Activated naive CD4-positive, alpha-beta T cell treated with anti-CD3 and anti-CD28 coated beads, Interleukin-2, amount 10 ng/mL, durations not matched to agents 7 days and 5 days (primary cell): ENCODE data around the gene KIAA1755.

Experiments used
- CTCF ChIA-PET: fragments of 350-600 bp; sonication (Branson Sonifier 250); formaldehyde crosslinking; loops from one replicate; lab custom pipeline; 2021; ENCODE audit warnings: antibody characterized with exemption; lab: Charles Lee
- DNase-seq: peaks from one replicate; pipeline ENCODE4 v3.0.0-alpha.2; 2020
- H3K27ac Mint-ChIP-seq: one replicate; pipeline ENCODE4 v1.8.0; 2021; ENCODE audit warnings: mild to moderate bottlenecking, moderate library complexity, mixed read lengths
- H3K27me3 Mint-ChIP-seq: one replicate; pipeline ENCODE4 v1.8.0; 2021; ENCODE audit warnings: mild to moderate bottlenecking, mixed read lengths
- H3K36me3 Mint-ChIP-seq: one replicate; pipeline ENCODE4 v1.8.0; 2021; ENCODE audit warnings: mixed read lengths
- H3K4me1 Mint-ChIP-seq: one replicate; pipeline ENCODE4 v1.8.0; 2021; ENCODE audit warnings: mixed read lengths
- H3K4me3 Mint-ChIP-seq: one replicate; pipeline ENCODE4 v1.8.0; 2021; ENCODE audit warnings: mild to moderate bottlenecking, moderate library complexity, mixed read lengths
- H3K9me3 Mint-ChIP-seq: one replicate; pipeline ENCODE4 v1.8.0; 2021; ENCODE audit warnings: mixed read lengths

KIAA1755 gene

GRCh38 chr20:38229376-38230252, 30.9 kb downstream of the KIAA1755 start:
- DNase-seq: no peak
- Mint-ChIP-seq H3K4me3 (no peak overlapping the region), H3K27me3 (peaks cover 18% of the 10 kb centered on the region), H3K27ac (no peak overlapping the region), H3K36me3 (no peaks in the 10 kb centered on the region), H3K4me1 (peaks cover 5% of the 10 kb centered on the region), H3K9me3 (no peaks in the 10 kb centered on the region)
- CTCF ChIA-PET: interaction anchor here (0.7 kb wide), 1 partner anchor 33 kb away, joined by 3 read pairs; no protein-coding TSS in a partner anchor

GRCh38 chr20:38228436-38228835, 32.1 kb downstream of the KIAA1755 start:
- Mint-ChIP-seq H3K36me3 (no peaks in the 10 kb centered on the region), H3K9me3 (no peaks in the 10 kb centered on the region), H3K4me1 (peaks cover 5% of the 10 kb centered on the region), H3K27ac (no peak overlapping the region), H3K4me3 (no peak overlapping the region), H3K27me3 (peaks cover 22% of the 10 kb centered on the region)
- CTCF ChIA-PET: interaction anchor here (1.2 kb wide), 1 partner anchor 25 kb away, joined by 3 read pairs; no protein-coding TSS in a partner anchor
- no peak for DNase-seq

GRCh38 chr20:38227420-38228360, 32.8 kb downstream of the KIAA1755 start:
- H3K4me3 Mint-ChIP-seq: no peak overlapping the region
- CTCF ChIA-PET: interaction anchor here (1.2 kb wide), 1 partner anchor 26 kb away, joined by 3 read pairs; no protein-coding TSS in a partner anchor
- no peaks in the 10 kb centered on the region for H3K36me3 Mint-ChIP-seq
- peaks cover 5% of the 10 kb centered on the region for H3K4me1 Mint-ChIP-seq
- no peak for DNase-seq
- H3K27me3 Mint-ChIP-seq: peaks cover 26% of the 10 kb centered on the region
- no peak overlapping the region for H3K27ac Mint-ChIP-seq
- H3K9me3 Mint-ChIP-seq: no peaks in the 10 kb centered on the region

GRCh38 chr20:38226553-38226952, 34.0 kb downstream of the KIAA1755 start:
- Mint-ChIP-seq H3K27me3 (peaks cover 23% of the 10 kb centered on the region), H3K27ac (no peak overlapping the region), H3K9me3 (no peaks in the 10 kb centered on the region), H3K4me3 (no peak overlapping the region), H3K36me3 (no peaks in the 10 kb centered on the region), H3K4me1 (peaks cover 3% of the 10 kb centered on the region)
- DNase-seq: no peak
- CTCF ChIA-PET: interaction anchor here (1.1 kb wide), 1 partner anchor 169 kb away, joined by 5 read pairs; no protein-coding TSS in a partner anchor

- no peak for DNase-seq
- Mint-ChIP-seq H3K27me3 (peaks cover 22% of the 10 kb centered on the region), H3K27ac (no peak overlapping the region), H3K4me1 (no peaks in the 10 kb centered on the region), H3K9me3 (no peaks in the 10 kb centered on the region), H3K36me3 (no peaks in the 10 kb centered on the region), H3K4me3 (no peak overlapping the region)
- CTCF ChIA-PET: interaction anchor here (0.7 to 1.5 kb wide), 3 partner anchors 11 to 168 kb away, joined by 3 to 5 read pairs (median 4); no protein-coding TSS in a partner anchor
Observed at GRCh38 chr20:38225900-38226263, 34.7 kb downstream of the KIAA1755 start.

- Mint-ChIP-seq H3K9me3 (no peaks in the 10 kb centered on the region), H3K27ac (no peak overlapping the region), H3K4me1 (no peaks in the 10 kb centered on the region), H3K27me3 (peaks cover 21% of the 10 kb centered on the region), H3K36me3 (no peaks in the 10 kb centered on the region), H3K4me3 (no peak overlapping the region)
- CTCF ChIA-PET: interaction anchor here (0.7 to 1.7 kb wide), 3 partner anchors 11 to 659 kb away, joined by 3 to 6 read pairs (median 4); no protein-coding TSS in a partner anchor
- no peak for DNase-seq
Observed at GRCh38 chr20:38225240-38225899, 35.2 kb downstream of the KIAA1755 start.

GRCh38 chr20:38224531-38224930, 36.0 kb downstream of the KIAA1755 start:
- no peak for DNase-seq
- H3K4me3 Mint-ChIP-seq: no peak overlapping the region
- no peaks in the 10 kb centered on the region for H3K9me3 Mint-ChIP-seq
- no peak overlapping the region for H3K27ac Mint-ChIP-seq
- CTCF ChIA-PET: interaction anchor here (0.6 to 5.9 kb wide), 6 partner anchors 112 to 860 kb away, joined by 3 to 101 read pairs (median 4); no protein-coding TSS in a partner anchor
- H3K4me1 Mint-ChIP-seq: no peaks in the 10 kb centered on the region
- H3K36me3 Mint-ChIP-seq: no peaks in the 10 kb centered on the region
- peaks cover 21% of the 10 kb centered on the region for H3K27me3 Mint-ChIP-seq

- CTCF ChIA-PET: interaction anchor here (0.6 to 5.9 kb wide), 5 partner anchors 12 to 182 kb away, joined by 3 to 101 read pairs (median 28); no protein-coding TSS in a partner anchor
- Mint-ChIP-seq H3K9me3 (no peaks in the 10 kb centered on the region), H3K27me3 (peaks cover 21% of the 10 kb centered on the region), H3K4me3 (no peak overlapping the region), H3K36me3 (no peaks in the 10 kb centered on the region), H3K4me1 (no peaks in the 10 kb centered on the region), H3K27ac (no peak overlapping the region)
- DNase-seq: no peak
Observed at GRCh38 chr20:38223743-38224100, 36.8 kb downstream of the KIAA1755 start.

- CTCF ChIA-PET: interaction anchor here (0.8 to 5.9 kb wide), 6 partner anchors 12 to 185 kb away, joined by 3 to 101 read pairs (median 35); no protein-coding TSS in a partner anchor
- Mint-ChIP-seq H3K4me3 (no peak overlapping the region), H3K36me3 (no peaks in the 10 kb centered on the region), H3K27ac (no peak overlapping the region), H3K27me3 (peaks cover 21% of the 10 kb centered on the region), H3K9me3 (no peaks in the 10 kb centered on the region), H3K4me1 (no peaks in the 10 kb centered on the region)
- no peak for DNase-seq
Observed at GRCh38 chr20:38222923-38223742, 37.4 kb downstream of the KIAA1755 start.

- Mint-ChIP-seq H3K27ac (no peak overlapping the region), H3K4me3 (no peak overlapping the region), H3K36me3 (no peaks in the 10 kb centered on the region), H3K9me3 (no peaks in the 10 kb centered on the region), H3K27me3 (peaks cover 21% of the 10 kb centered on the region), H3K4me1 (no peaks in the 10 kb centered on the region)
- CTCF ChIA-PET: interaction anchor here (0.6 to 5.9 kb wide), 21 partner anchors 11 to 665 kb away, joined by 3 to 101 read pairs (median 6); no protein-coding TSS in a partner anchor
- peak; percentile 74 for DNase-seq
Observed at GRCh38 chr20:38222231-38222922, 38.2 kb downstream of the KIAA1755 start.

- H3K27me3 Mint-ChIP-seq: peaks cover 17% of the 10 kb centered on the region
- H3K27ac Mint-ChIP-seq: no peak overlapping the region
- no peak overlapping the region for H3K4me3 Mint-ChIP-seq
- H3K4me1 Mint-ChIP-seq: no peaks in the 10 kb centered on the region
- H3K9me3 Mint-ChIP-seq: no peaks in the 10 kb centered on the region
- no peaks in the 10 kb centered on the region for H3K36me3 Mint-ChIP-seq
- peak; percentile 78 for DNase-seq
- CTCF ChIA-PET: interaction anchor here (0.6 to 5.9 kb wide), 35 partner anchors 10 to 659 kb away, joined by 3 to 101 read pairs (median 5); partner anchors contain the start of gene TGM2
Observed at GRCh38 chr20:38221119-38221589, 39.4 kb downstream of the KIAA1755 start.

- H3K9me3 Mint-ChIP-seq: no peaks in the 10 kb centered on the region
- no peak overlapping the region for H3K4me3 Mint-ChIP-seq
- H3K36me3 Mint-ChIP-seq: no peaks in the 10 kb centered on the region
- no peaks in the 10 kb centered on the region for H3K4me1 Mint-ChIP-seq
- peaks cover 17% of the 10 kb centered on the region for H3K27me3 Mint-ChIP-seq
- DNase-seq: no peak
- CTCF ChIA-PET: interaction anchor here (0.9 to 5.9 kb wide), 29 partner anchors 9 to 659 kb away, joined by 3 to 101 read pairs (median 6); partner anchors contain the start of gene TGM2
- H3K27ac Mint-ChIP-seq: no peak overlapping the region
Observed at GRCh38 chr20:38220587-38221118, 39.9 kb downstream of the KIAA1755 start.
